ENCODE results near the gene SMG7.
A peak's percentile ranks its signal among the peaks of the same experiment; 100 is the strongest.

The SMG7 gene

GRCh38 chr1:183515002-183515689, 42.8 kb downstream of the SMG7 start:
- peaks cover 3 to 17% of the 10 kb centered on the region in 2 experiments; a peak in 2 of 3 replicates for H3K36me3 ChIP-seq (ENCODE audit: control insufficient read depth in 2 of 2, insufficient read depth in 1 of 2, low read length in 2 of 2)
- ChIA-PET CTCF (interaction anchor here (0.6 to 1.2 kb wide), 2 partner anchors 44 to 61 kb away, joined by 3 read pairs; no protein-coding TSS in a partner anchor), POLR2A (no interaction called here)
- TF ChIP-seq MZF1 (tag by site-specific recombination; IDR thresholded peaks at IDR 0.05; ENCODE audit: borderline replicate concordance) (no peak), ZNF501 (tag by site-specific recombination; IDR thresholded peaks at IDR 0.05) (peak; percentile 36; the same call in 1 of the 2 replicates), ZNF211 (tag by site-specific recombination; IDR thresholded peaks at IDR 0.05; ENCODE audit: low read depth) (no peak), ZNF518A (tag by site-specific recombination; conservative IDR thresholded peaks at IDR 0.05; ENCODE audit: low read depth) (no peak), AEBP2 (tag by site-specific recombination; IDR thresholded peaks at IDR 0.05; ENCODE audit: borderline replicate concordance) (no peak), ZNF423 (tag by site-specific recombination; IDR thresholded peaks at IDR 0.05) (no peak), WT1 (tag by site-specific recombination; IDR thresholded peaks at IDR 0.05) (peak; percentile 79), ZNF324 (tag by site-specific recombination; IDR thresholded peaks at IDR 0.05) (no peak), SP3 (tag by site-specific recombination; IDR thresholded peaks at IDR 0.05) (no peak; the same call in 1 of the 2 replicates), ZNF16 (tag by site-specific recombination; IDR thresholded peaks at IDR 0.05; ENCODE audit: low read depth) (no peak), ZNF394 (tag by site-specific recombination; IDR thresholded peaks at IDR 0.05; ENCODE audit: borderline replicate concordance) (peak; percentile 26; the same call in 1 of the 2 replicates), ZNF157 (tag by site-specific recombination; IDR thresholded peaks at IDR 0.05) (no peak), ZNF692 (tag by site-specific recombination; IDR thresholded peaks at IDR 0.05) (no peak), ZBTB44 (tag by site-specific recombination; IDR thresholded peaks at IDR 0.05) (peak; percentile 78), ZNF184 (tag by site-specific recombination; IDR thresholded peaks at IDR 0.05) (0 out of 2 replicates have a peak, but pooled peaks have one; percentile 30), ZBTB11 (tag by site-specific recombination; conservative IDR thresholded peaks at IDR 0.05; ENCODE audit: low read depth) (no peak), ZNF10 (tag by site-specific recombination; IDR thresholded peaks at IDR 0.05) (0 out of 2 replicates have a peak, but pooled peaks have one; percentile 62), ZXDB (tag by site-specific recombination; IDR thresholded peaks at IDR 0.05) (0 out of 2 replicates have a peak, but pooled peaks have one; percentile 26), ZNF366 (tag by site-specific recombination; conservative IDR thresholded peaks at IDR 0.05) (peak; percentile 46; the same call in 1 of the 2 replicates), KLF8 (tag by site-specific recombination; IDR thresholded peaks at IDR 0.05) (peak; percentile 59; the same call in 1 of the 2 replicates), ZIC2 (tag by site-specific recombination; IDR thresholded peaks at IDR 0.05) (no peak), ZNF843 (tag by site-specific recombination; IDR thresholded peaks at IDR 0.05) (0 out of 2 replicates have a peak, but pooled peaks have one; percentile 75), IKZF3 (tag by site-specific recombination; IDR thresholded peaks at IDR 0.05) (peak; percentile 29; the same call in 1 of the 2 replicates)

More at GRCh38 chr1:183515002-183515689, 42.8 kb downstream of the SMG7 start:
- Histone ChIP-seq H3K9me3 (ENCODE audit: control insufficient read depth, insufficient read depth, low read depth, low read length) (no peaks in the 10 kb centered on the region), H3K4me1 (ENCODE audit: control insufficient read depth, insufficient read depth, low read length) (peaks cover 10% of the 10 kb centered on the region; the same call in 1 of the 2 replicates), H3K4me3 (ENCODE audit: low read depth, low read length) (no peak overlapping the region), H3K27ac (ENCODE audit: extremely low read depth, low read depth, low read length) (no peak overlapping the region)

Measured in HEK293 (cell line).